OCI-LY1 (cell line): ENCODE data around the gene GALP.
"Not testable (repeated sequence)": the region's sequence is repeated elsewhere in the genome, so short reads cannot be mapped to it uniquely, and the experiment has no call there.

Source experiments
- H2AFZ ChIP-seq: fragments of 200-600 bp; sonication (generic), shearing (Covaris generic); 2 replicates; pipeline ENCODE4 v1.6.0; 2014; ENCODE audit warnings: antibody characterized with exemption, mild to moderate bottlenecking, low read length
- H3F3A ChIP-seq: fragments of 200-600 bp; sonication (generic), shearing (Covaris generic); 2 replicates; pipeline ENCODE4 v1.6.0; 2014; ENCODE audit warnings: mild to moderate bottlenecking, antibody characterized with exemption, low read length, moderate library complexity; ENCODE audit not compliant: insufficient read depth
- H3K27ac ChIP-seq: fragments of 200-600 bp; sonication (generic); 2 replicates; pipeline ENCODE4 v1.5.1; 2014; ENCODE audit warnings: low read length, mixed run types, mild to moderate bottlenecking, low read depth; ENCODE audit not compliant: poor library complexity, severe bottlenecking
- H3K27me3 ChIP-seq: fragments of 200-600 bp; sonication (generic); 2 replicates; pipeline ENCODE4 v1.6.0; 2014; ENCODE audit warnings: antibody characterized with exemption, mild to moderate bottlenecking, low read length, moderate library complexity; ENCODE audit not compliant: insufficient read depth
- H3K36me3 ChIP-seq: fragments of 200-600 bp; sonication (generic); 2 replicates; pipeline ENCODE4 v1.6.1; 2014; ENCODE audit warnings: mild to moderate bottlenecking, antibody characterized with exemption, low read length, moderate library complexity, mixed read lengths; ENCODE audit not compliant: insufficient read depth
- H3K4me1 ChIP-seq: fragments of 200-600 bp; sonication (generic); 2 replicates; pipeline ENCODE4 v1.5.1; 2014; ENCODE audit warnings: mild to moderate bottlenecking, low read length, moderate library complexity; ENCODE audit not compliant: insufficient read depth, severe bottlenecking
- H3K4me2 ChIP-seq: fragments of 200-600 bp; sonication (generic), shearing (Covaris generic); 2 replicates; pipeline ENCODE4 v1.6.1; 2014; ENCODE audit warnings: low read length
- H3K4me3 ChIP-seq: fragments of 200-600 bp; sonication (generic); 2 replicates; pipeline ENCODE4 v1.5.1; 2014; ENCODE audit warnings: low read length, low read depth, mild to moderate bottlenecking, mixed read lengths; ENCODE audit not compliant: poor library complexity, severe bottlenecking
- H3K79me2 ChIP-seq: fragments of 200-600 bp; shearing (Covaris generic); 2 replicates; pipeline ENCODE4 v1.6.1; 2016; ENCODE audit warnings: mixed run types, low read length, mixed read lengths; ENCODE audit not compliant: insufficient read depth
- H3K9ac ChIP-seq: fragments of 200-600 bp; sonication (generic), shearing (Covaris generic); 2 replicates; pipeline ENCODE4 v1.6.1; 2014; ENCODE audit warnings: mild to moderate bottlenecking, low read length, mixed read lengths
- H3K9me2 ChIP-seq: fragments of 200-600 bp; sonication (generic), shearing (Covaris generic); 2 replicates; pipeline ENCODE4 v1.6.1; 2014; ENCODE audit warnings: low read depth, mild to moderate bottlenecking, low read length, mixed read lengths
- H3K9me3 ChIP-seq: fragments of 200-600 bp; shearing (Covaris generic); 2 replicates; pipeline ENCODE4 v1.6.1; 2014; ENCODE audit warnings: low read length, mixed read lengths
- H4K20me1 ChIP-seq: fragments of 200-600 bp; sonication (generic), shearing (Covaris generic); 2 replicates; pipeline ENCODE4 v1.6.0; 2016; ENCODE audit warnings: mild to moderate bottlenecking, low read length; ENCODE audit not compliant: insufficient read depth
- CTCF ChIP-seq: fragments of 200-600 bp; sonication (generic), shearing (Covaris generic); IDR thresholded peaks from 2 replicates; pipeline ENCODE4 v1.5.1; 2017; ENCODE audit warnings: mild to moderate bottlenecking, antibody characterized with exemption, low read length, moderate library complexity, mixed read lengths
- EZH2 ChIP-seq: fragments of 200-600 bp; sonication (generic), shearing (Covaris generic); IDR thresholded peaks from 2 replicates; pipeline ENCODE4 v1.8.0; 2017; ENCODE audit warnings: borderline replicate concordance, mixed run types, mild to moderate bottlenecking, antibody characterized with exemption, low read length, moderate library complexity, mixed read lengths

GALP gene

GRCh38 chr19:56217039-56217949 lies 41.5 kb downstream of the GALP start:
- no peak for TF ChIP-seq CTCF
- TF ChIP-seq EZH2 = no peak
- Histone ChIP-seq H4K20me1 (no peaks in the 10 kb centered on the region), H3K9me2 (no peaks in the 10 kb centered on the region), H3K9me3 (no peaks in the 10 kb centered on the region), H3K36me3 (no peaks in the 10 kb centered on the region), H2AFZ (no peak overlapping the region), H3K4me1 (no peaks in the 10 kb centered on the region), H3K27me3 (no peaks in the 10 kb centered on the region), H3K79me2 (no peaks in the 10 kb centered on the region), H3K27ac (no peak overlapping the region), H3F3A (no peaks in the 10 kb centered on the region), H3K4me3 (no peak overlapping the region), H3K4me2 (no peak overlapping the region), H3K9ac (no peak overlapping the region)

- no peak overlapping the region for H3K27ac ChIP-seq
- H3K9me3 ChIP-seq = no peaks in the 10 kb centered on the region
- no peaks in the 10 kb centered on the region for H3K79me2 ChIP-seq
- H3K4me1 ChIP-seq = no peaks in the 10 kb centered on the region
- H3K4me3 ChIP-seq = no peak overlapping the region
- no peak overlapping the region for H3K9ac ChIP-seq
- H2AFZ ChIP-seq = no peak overlapping the region
- no peaks in the 10 kb centered on the region for H4K20me1 ChIP-seq
- no peak overlapping the region for H3K4me2 ChIP-seq
- H3K27me3 ChIP-seq = no peaks in the 10 kb centered on the region
- H3K36me3 ChIP-seq = no peaks in the 10 kb centered on the region
- TF ChIP-seq EZH2 (no peak), CTCF (no peak)
- H3F3A ChIP-seq = no peaks in the 10 kb centered on the region
- no peaks in the 10 kb centered on the region for H3K9me2 ChIP-seq
Observed at GRCh38 chr19:56218961-56219360, 43.2 kb downstream of the GALP start.

- not testable (repeated sequence) for H3K27ac ChIP-seq, H3K9ac ChIP-seq, H3K4me3 ChIP-seq, H3K4me2 ChIP-seq, H3K9me3 ChIP-seq, H3K79me2 ChIP-seq, H3K9me2 ChIP-seq, H2AFZ ChIP-seq, H3K36me3 ChIP-seq, H4K20me1 ChIP-seq, H3K4me1 ChIP-seq, H3F3A ChIP-seq, H3K27me3 ChIP-seq
- peak; percentile 33; the same call in 1 of the 2 replicates for TF ChIP-seq CTCF
Observed at GRCh38 chr19:56221442-56221841, 45.6 kb downstream of the GALP start.
